Liver (tissue), 9 donors: ENCODE results near the gene SLC9A4. TPM values are rescaled to one million over a fixed set of nuclear protein-coding genes. Genes with fewer than 3 reads are reported as not detected.

Experiments
- DNase-seq: peaks from one replicate; pipeline ENCODE4 v3.0.0-alpha.2; 2017; ENCODE audit warnings: low spot score
- H3K27ac ChIP-seq, 2 donors: one replicate each; pipeline ENCODE4 v1.7.0; 2013; ENCODE audit warnings: inconsistent platforms in 2 of 2, low read length in 2 of 2, control low read depth in 1 of 2, low read depth in 1 of 2, mild to moderate bottlenecking in 1 of 2
- H3K27me3 ChIP-seq, 4 donors: one replicate each; pipeline versions ENCODE4 v1.6.1 to v1.7.0; 2013; ENCODE audit warnings: low read length in 3 of 4, inconsistent platforms in 1 of 4, mild to moderate bottlenecking in 1 of 4, moderate library complexity in 1 of 4; ENCODE audit not compliant: control insufficient read depth in 4 of 4, insufficient read depth in 4 of 4
- H3K36me3 ChIP-seq, 4 donors: one replicate each; pipeline versions ENCODE4 v1.6.1 to v1.7.0; 2013; ENCODE audit warnings: low read length in 3 of 4, mild to moderate bottlenecking in 3 of 4, low read depth in 1 of 4, moderate library complexity in 1 of 4; ENCODE audit not compliant: control insufficient read depth in 4 of 4, insufficient read depth in 3 of 4
- H3K4me1 ChIP-seq, 4 donors: one replicate each; pipeline versions ENCODE4 v1.6.1 to v1.7.0; 2013; ENCODE audit warnings: low read length in 3 of 4, mild to moderate bottlenecking in 3 of 4, moderate library complexity in 1 of 4; ENCODE audit not compliant: control insufficient read depth in 4 of 4, insufficient read depth in 4 of 4
- H3K4me3 ChIP-seq, 3 donors: one replicate each; pipeline versions ENCODE4 v1.6.1 to v1.7.0; 2013; ENCODE audit warnings: low read length in 3 of 3, control low read depth in 1 of 3, low read depth in 1 of 3, mild to moderate bottlenecking in 1 of 3
- H3K9ac ChIP-seq, 2 donors: one replicate each; pipeline ENCODE4 v1.7.0; 2013; ENCODE audit warnings: low read length in 2 of 2, mild to moderate bottlenecking in 2 of 2, moderate library complexity in 2 of 2, control low read depth in 1 of 2, low read depth in 1 of 2
- H3K9me3 ChIP-seq, 4 donors: one replicate each; pipeline versions ENCODE4 v1.6.1 to v1.7.0; 2013; ENCODE audit warnings: low read length in 3 of 4; ENCODE audit not compliant: control insufficient read depth in 4 of 4
- EGR1 ChIP-seq, 2 donors: IDR thresholded peaks; 2 replicates each; pipeline ENCODE4 v1.6.1; 2016 to 2018; ENCODE audit warnings: antibody characterized with exemption in 2 of 2, low read depth in 2 of 2
- FOXA1 ChIP-seq: IDR thresholded peaks from 2 replicates; pipeline ENCODE4 v1.6.1; 2016; ENCODE audit warnings: antibody characterized with exemption
- FOXA2 ChIP-seq: IDR thresholded peaks from 2 replicates; pipeline ENCODE4 v1.6.1; 2016; ENCODE audit warnings: antibody characterized with exemption
- GABPA ChIP-seq, 2 donors: IDR thresholded peaks in 1 of 2; conservative IDR thresholded peaks in 1 of 2; 2 replicates each; pipeline ENCODE4 v1.6.1; 2016; ENCODE audit warnings: antibody characterized with exemption in 2 of 2, mild to moderate bottlenecking in 1 of 2, moderate library complexity in 1 of 2
- HNF4A ChIP-seq, 2 donors: conservative IDR thresholded peaks; 2 replicates each; pipeline ENCODE4 v1.6.1; 2016; ENCODE audit warnings: antibody characterized with exemption in 2 of 2, mild to moderate bottlenecking in 2 of 2
- HNF4G ChIP-seq: IDR thresholded peaks from 2 replicates; pipeline ENCODE4 v1.6.1; 2016; ENCODE audit warnings: antibody characterized with exemption
- JUND ChIP-seq, 2 donors: IDR thresholded peaks; 2 replicates each; pipeline ENCODE4 v1.6.1; 2016; ENCODE audit warnings: antibody characterized with exemption in 2 of 2
- RAD21 ChIP-seq, 2 donors: IDR thresholded peaks; 2 replicates each; pipeline ENCODE4 v1.6.1; 2016; ENCODE audit warnings: antibody characterized with exemption in 2 of 2, mild to moderate bottlenecking in 2 of 2
- RXRA ChIP-seq, 2 donors: IDR thresholded peaks; 2 replicates each; pipeline ENCODE4 v1.6.1; 2017 to 2018; ENCODE audit warnings: antibody characterized with exemption in 2 of 2, mild to moderate bottlenecking in 1 of 2
- SP1 ChIP-seq: IDR thresholded peaks from 2 replicates; pipeline ENCODE4 v1.6.1; 2018; ENCODE audit warnings: antibody characterized with exemption, mild to moderate bottlenecking
- TAF1 ChIP-seq: conservative IDR thresholded peaks from 2 replicates; pipeline ENCODE4 v1.6.1; 2016; ENCODE audit warnings: antibody characterized with exemption, mild to moderate bottlenecking
- YY1 ChIP-seq: IDR thresholded peaks from 2 replicates; pipeline ENCODE4 v1.6.1; 2016; ENCODE audit warnings: antibody characterized with exemption, mild to moderate bottlenecking
- ZBTB33 ChIP-seq: IDR thresholded peaks from 2 replicates; pipeline ENCODE4 v1.6.1; 2016; ENCODE audit warnings: antibody characterized with exemption
- WGBS: extraction: QIAGEN DNeasy Blood & Tissue Kit; methylation state at CpG from one replicate; pipeline ENCODE4 v1.1.7; 2013; 5-methylcytosine and 5-hydroxymethylcytosine counted together
- polyA plus RNA-seq, 2 donors: library from polyadenylated mRNA; stranded (reverse) in 1 of 2; unstranded in 1 of 2; fragments of 200-250 nt in 1 of 2; fragments of >200 nt in 1 of 2; fragmentation: Nextera tagmentation in 1 of 2; extraction: Ambion mirVana in 1 of 2; gene quantifications; one replicate each; pipeline versions ENCODE4 v1.2.1 to v1.2.3, GENCODE V29; 2013 to 2015
- total RNA-seq, 2 donors: library from RNA; depleted of rRNA; stranded (reverse); fragments of >200 nt; gene quantifications; one replicate each; pipeline ENCODE4 v1.2.3, GENCODE V29; 2014
- TF ChIP-seq, protein P1 (sequence below): fragments of 150-350 bp; IDR thresholded peaks from 2 replicates; pipeline ENCODE4 v1.5.1; 2017; ENCODE audit warnings: improper control_type of control experiment, low read depth, low read length; ENCODE audit not compliant: missing input control
- TF ChIP-seq, protein P2 (sequence below): IDR thresholded peaks from 2 replicates; pipeline ENCODE4 v1.6.1; 2016; ENCODE audit warnings: antibody characterized with exemption
- TF ChIP-seq, protein P3 (sequence below): IDR thresholded peaks from 2 replicates; pipeline ENCODE4 v1.6.1; 2016; ENCODE audit warnings: antibody characterized with exemption, mild to moderate bottlenecking
- TF ChIP-seq, protein P4 (sequence below): IDR thresholded peaks from 2 replicates; pipeline ENCODE4 v1.6.1; 2016; ENCODE audit warnings: antibody characterized with exemption
- donor health status: healthy.
- donor health status: healthy.
- donor health status: healthy.
- donor health status: healthy.
- donor health status: healthy.

SLC9A4 gene
- total and polyA plus RNA-seq, 4 donors: not detected

DNA sequence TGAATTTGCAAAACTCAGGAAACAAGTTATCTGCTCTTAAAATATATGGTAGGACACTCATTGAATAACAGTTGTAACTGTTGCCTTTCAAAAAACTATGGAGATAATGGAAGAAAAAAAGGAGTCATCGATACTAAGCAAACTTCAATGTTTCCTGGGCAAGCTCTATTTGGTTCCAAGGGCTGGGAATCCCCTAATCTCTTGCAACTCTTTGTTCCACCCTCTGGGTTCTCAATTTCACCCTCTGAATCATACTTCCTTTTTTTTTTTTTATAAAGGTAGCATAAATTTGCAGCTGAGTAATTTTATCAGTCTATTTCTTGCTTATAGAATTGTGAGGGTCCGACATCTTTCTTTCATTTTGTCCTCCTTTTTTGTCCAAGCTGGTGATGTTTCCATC lies 36.7 kb downstream of the SLC9A4 start:
- H3K4me1 ChIP-seq: no peaks in the 10 kb centered on the region
- DNase-seq: no peak
- H3K4me3 ChIP-seq: no peak overlapping the region
- no peaks in the 10 kb centered on the region for H3K36me3 ChIP-seq
- peaks cover 0 to 6% (median 0%) of the 10 kb centered on the region in 4 donors for H3K27me3 ChIP-seq
- H3K27ac ChIP-seq: no peak overlapping the region
- 72% methylated on average over 2 of the region's 2 CpGs for WGBS
- H3K9ac ChIP-seq: no peak overlapping the region
- H3K9me3 ChIP-seq: no peaks in the 10 kb centered on the region
- TF ChIP-seq FOXA2 (no peak), FOXA1 (no peak)

- TF ChIP-seq, protein P1, sequence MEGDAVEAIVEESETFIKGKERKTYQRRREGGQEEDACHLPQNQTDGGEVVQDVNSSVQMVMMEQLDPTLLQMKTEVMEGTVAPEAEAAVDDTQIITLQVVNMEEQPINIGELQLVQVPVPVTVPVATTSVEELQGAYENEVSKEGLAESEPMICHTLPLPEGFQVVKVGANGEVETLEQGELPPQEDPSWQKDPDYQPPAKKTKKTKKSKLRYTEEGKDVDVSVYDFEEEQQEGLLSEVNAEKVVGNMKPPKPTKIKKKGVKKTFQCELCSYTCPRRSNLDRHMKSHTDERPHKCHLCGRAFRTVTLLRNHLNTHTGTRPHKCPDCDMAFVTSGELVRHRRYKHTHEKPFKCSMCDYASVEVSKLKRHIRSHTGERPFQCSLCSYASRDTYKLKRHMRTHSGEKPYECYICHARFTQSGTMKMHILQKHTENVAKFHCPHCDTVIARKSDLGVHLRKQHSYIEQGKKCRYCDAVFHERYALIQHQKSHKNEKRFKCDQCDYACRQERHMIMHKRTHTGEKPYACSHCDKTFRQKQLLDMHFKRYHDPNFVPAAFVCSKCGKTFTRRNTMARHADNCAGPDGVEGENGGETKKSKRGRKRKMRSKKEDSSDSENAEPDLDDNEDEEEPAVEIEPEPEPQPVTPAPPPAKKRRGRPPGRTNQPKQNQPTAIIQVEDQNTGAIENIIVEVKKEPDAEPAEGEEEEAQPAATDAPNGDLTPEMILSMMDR: no peak
- TF ChIP-seq TAF1: no peak
- TF ChIP-seq HNF4A (conservative IDR thresholded peaks at IDR 0.05): no peak
- Histone ChIP-seq H3K36me3 (no peaks in the 10 kb centered on the region), H3K4me1 (no peaks in the 10 kb centered on the region), H3K27me3 (peaks cover 0 to 6% (median 0%) of the 10 kb centered on the region in 4 donors), H3K9ac (no peak overlapping the region), H3K27ac (no peak overlapping the region), H3K4me3 (no peak overlapping the region), H3K9me3 (no peaks in the 10 kb centered on the region)
- DNase-seq: no peak
- WGBS: 83% methylated on average over 2 of the region's 2 CpGs
Observed at GRCh38 chr2:102510791-102511575, 38.0 kb downstream of the SLC9A4 start.

DNA sequence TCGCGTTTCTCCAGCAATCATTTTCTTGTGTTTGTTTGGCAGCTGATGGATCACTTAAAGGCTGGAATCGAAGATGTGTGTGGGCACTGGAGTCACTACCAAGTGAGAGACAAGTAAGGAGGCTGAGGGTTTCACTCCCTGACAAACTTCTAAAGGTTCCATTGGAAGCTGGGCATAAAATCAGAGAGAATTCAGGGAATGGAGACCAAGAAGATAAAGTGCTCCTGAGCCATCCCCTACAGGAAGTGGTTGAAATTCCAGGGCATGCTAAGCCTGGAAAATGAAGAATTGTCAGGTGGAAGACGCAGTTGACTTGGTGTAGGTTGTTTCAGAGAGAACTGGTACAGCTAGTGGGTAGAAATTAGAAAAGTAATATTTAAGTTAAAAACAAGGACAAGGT lies 39.1 kb downstream of the SLC9A4 start:
- Histone ChIP-seq H3K9me3 (no peaks in the 10 kb centered on the region), H3K36me3 (no peaks in the 10 kb centered on the region), H3K4me3 (no peak overlapping the region), H3K27me3 (peaks cover 0 to 6% (median 0%) of the 10 kb centered on the region in 4 donors), H3K27ac (no peak overlapping the region), H3K9ac (no peak overlapping the region), H3K4me1 (no peaks in the 10 kb centered on the region)
- no peak for TF ChIP-seq GABPA (IDR thresholded peaks at IDR 0.05 in 1 of 2, conservative IDR thresholded peaks at IDR 0.05 in 1 of 2)
- no peak for TF ChIP-seq SP1
- TF ChIP-seq, protein P2, sequence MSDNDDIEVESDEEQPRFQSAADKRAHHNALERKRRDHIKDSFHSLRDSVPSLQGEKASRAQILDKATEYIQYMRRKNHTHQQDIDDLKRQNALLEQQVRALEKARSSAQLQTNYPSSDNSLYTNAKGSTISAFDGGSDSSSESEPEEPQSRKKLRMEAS: no peak
- no peak for TF ChIP-seq TAF1
- TF ChIP-seq, protein P3, sequence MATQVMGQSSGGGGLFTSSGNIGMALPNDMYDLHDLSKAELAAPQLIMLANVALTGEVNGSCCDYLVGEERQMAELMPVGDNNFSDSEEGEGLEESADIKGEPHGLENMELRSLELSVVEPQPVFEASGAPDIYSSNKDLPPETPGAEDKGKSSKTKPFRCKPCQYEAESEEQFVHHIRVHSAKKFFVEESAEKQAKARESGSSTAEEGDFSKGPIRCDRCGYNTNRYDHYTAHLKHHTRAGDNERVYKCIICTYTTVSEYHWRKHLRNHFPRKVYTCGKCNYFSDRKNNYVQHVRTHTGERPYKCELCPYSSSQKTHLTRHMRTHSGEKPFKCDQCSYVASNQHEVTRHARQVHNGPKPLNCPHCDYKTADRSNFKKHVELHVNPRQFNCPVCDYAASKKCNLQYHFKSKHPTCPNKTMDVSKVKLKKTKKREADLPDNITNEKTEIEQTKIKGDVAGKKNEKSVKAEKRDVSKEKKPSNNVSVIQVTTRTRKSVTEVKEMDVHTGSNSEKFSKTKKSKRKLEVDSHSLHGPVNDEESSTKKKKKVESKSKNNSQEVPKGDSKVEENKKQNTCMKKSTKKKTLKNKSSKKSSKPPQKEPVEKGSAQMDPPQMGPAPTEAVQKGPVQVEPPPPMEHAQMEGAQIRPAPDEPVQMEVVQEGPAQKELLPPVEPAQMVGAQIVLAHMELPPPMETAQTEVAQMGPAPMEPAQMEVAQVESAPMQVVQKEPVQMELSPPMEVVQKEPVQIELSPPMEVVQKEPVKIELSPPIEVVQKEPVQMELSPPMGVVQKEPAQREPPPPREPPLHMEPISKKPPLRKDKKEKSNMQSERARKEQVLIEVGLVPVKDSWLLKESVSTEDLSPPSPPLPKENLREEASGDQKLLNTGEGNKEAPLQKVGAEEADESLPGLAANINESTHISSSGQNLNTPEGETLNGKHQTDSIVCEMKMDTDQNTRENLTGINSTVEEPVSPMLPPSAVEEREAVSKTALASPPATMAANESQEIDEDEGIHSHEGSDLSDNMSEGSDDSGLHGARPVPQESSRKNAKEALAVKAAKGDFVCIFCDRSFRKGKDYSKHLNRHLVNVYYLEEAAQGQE: no peak
- TF ChIP-seq, protein P1: no peak
- TF ChIP-seq EGR1 (IDR thresholded peaks at IDR 0.05; ENCODE audit: low read depth in 2 of 2): no peak
- no peak for TF ChIP-seq RAD21 (IDR thresholded peaks at IDR 0.05)
- TF ChIP-seq HNF4G: no peak
- no peak for TF ChIP-seq YY1
- TF ChIP-seq, protein P4, sequence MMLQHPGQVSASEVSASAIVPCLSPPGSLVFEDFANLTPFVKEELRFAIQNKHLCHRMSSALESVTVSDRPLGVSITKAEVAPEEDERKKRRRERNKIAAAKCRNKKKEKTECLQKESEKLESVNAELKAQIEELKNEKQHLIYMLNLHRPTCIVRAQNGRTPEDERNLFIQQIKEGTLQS: no peak
- TF ChIP-seq FOXA1: no peak
- TF ChIP-seq HNF4A (conservative IDR thresholded peaks at IDR 0.05): no peak
- no peak for TF ChIP-seq JUND (IDR thresholded peaks at IDR 0.05)
- TF ChIP-seq ZBTB33: no peak
- no peak for TF ChIP-seq RXRA (IDR thresholded peaks at IDR 0.05)
- WGBS: 87% methylated on average over 4 of the region's 4 CpGs
- DNase-seq: no peak
